Heart right ventricle (tissue), 16 donors: Measurements from ENCODE around the gene ATP5IF1. TPM values are rescaled to one million over a fixed set of nuclear protein-coding genes. Genes with fewer than 3 reads are reported as not detected.
A peak's percentile ranks its signal among the peaks of the same experiment; 100 is the strongest.

Experiments used
- ATAC-seq, 8 donors: fragments of 200-7000 bp; cut with Tn5 transposase; one replicate each; pipeline ENCODE4 v1.9.1; 2020; ENCODE audit warnings: mild to moderate bottlenecking in 8 of 8, moderate library complexity in 8 of 8, moderate number of reproducible peaks in 1 of 8
- DNase-seq, 2 donors: peaks; one replicate each; pipeline ENCODE4 v3.0.0-alpha.2; 2020
- H3K27ac ChIP-seq, 10 donors: fragments of 200-600 bp; sonication (generic) in 2 of 10; one replicate each; pipeline versions ENCODE4 v1.5.0 to v1.8.0; 2020 to 2022; ENCODE audit warnings: mild to moderate bottlenecking in 3 of 10
- H3K27me3 ChIP-seq, 7 donors: fragments of 200-600 bp; one replicate each; pipeline ENCODE4 v1.8.0; 2021 to 2022; ENCODE audit warnings: mild to moderate bottlenecking in 2 of 7
- H3K36me3 ChIP-seq, 9 donors: fragments of 200-600 bp; sonication (generic) in 1 of 9; one replicate each; pipeline versions ENCODE4 v1.5.0 to v1.8.0; 2020 to 2022; ENCODE audit warnings: mild to moderate bottlenecking in 2 of 9
- H3K4me1 ChIP-seq, 9 donors: fragments of 200-600 bp; sonication (generic) in 1 of 9; one replicate each; pipeline versions ENCODE4 v1.5.0 to v1.8.0; 2020 to 2022; ENCODE audit warnings: mild to moderate bottlenecking in 4 of 9
- H3K4me3 ChIP-seq, 10 donors: fragments of 200-600 bp; sonication (generic) in 2 of 10; one replicate each; pipeline versions ENCODE4 v1.5.0 to v1.8.0; 2020 to 2022; ENCODE audit warnings: mild to moderate bottlenecking in 7 of 10, moderate library complexity in 2 of 10
- H3K9me3 ChIP-seq, 11 donors: fragments of 200-600 bp in 10 of 11; sonication (generic) in 2 of 11; one replicate each; pipeline versions ENCODE4 v1.5.0 to v1.8.0; 2013 to 2022; ENCODE audit warnings: mild to moderate bottlenecking in 2 of 11, control low read depth in 1 of 11, moderate library complexity in 1 of 11
- WGBS, 2 donors: extraction: QIAGEN DNeasy Blood & Tissue Kit; methylation state at CpG; one replicate each; pipeline ENCODE4 v1.1.7; 2013; ENCODE audit warnings: inconsistent platforms in 1 of 2; 5-methylcytosine and 5-hydroxymethylcytosine counted together
- intact Hi-C, 10 donors: fragments of 100-400 bp; cut with DNase I; formaldehyde crosslinking; loops; one replicate each; pipeline versions ENCODE4 v1.11.1 to v1.14.2; 2022
- polyA plus RNA-seq, 2 donors: library from polyadenylated mRNA; stranded (reverse); fragments of 200-250 nt; gene quantifications; one replicate each; pipeline ENCODE4 v1.2.3, GENCODE V29; 2013
- total RNA-seq, 10 donors: library from RNA; stranded (reverse); fragmentation: NEBNext Ultra II Directional in 3 of 10; extraction: Animal tissue kit (Norgen Biotek cat#: 25700) in 3 of 10; gene quantifications; one replicate each; pipeline versions ENCODE4 v1.2.1 to v1.2.4, GENCODE V29; 2021 to 2023
- TF ChIP-seq, protein P1 (sequence below), 9 donors: fragments of 200-600 bp; sonication (generic) in 2 of 9; IDR thresholded peaks; one replicate each; pipeline versions ENCODE4 v1.5.0 to v1.8.0; 2021 to 2022; ENCODE audit warnings: antibody characterized with exemption in 9 of 9, mild to moderate bottlenecking in 5 of 9, moderate library complexity in 1 of 9
- donor health status: Arrhythmogenic right ventricular cardiomyopathy.
- donor health status: ischemic (EF 13 %, LVEDD 7.1; RV severe dilation, severe dysfunction).
- donor health status: healthy with polysubstance abuse.
- donor health status: DM: no; HTN: yes; CAD: no.
- donor health status: DM: no; HTN: no; CAD: no.
- donor health status: ischemic (EF 25% LVEDD 6.9; RV normal size, moderate dysfunction).
- donor health status: ischemic (EF 25% LVEDD 5.7; RV mildly dilated, moderate dysfunction).
- donor health status: healthy.
- donor health status: DM: yes; HTN: yes; CAD: no.
- donor health status: Ischemic cardiomyopathy.
- donor health status: ischemic (EF 35%, LVEDD 5.7; RV mildly dilated, moderate dysfunction).
- donor health status: nonischemic (EF 11% LVEDD 7.7; RV severe dilation, severe dysfunction).
- donor health status: DM: yes; HTN: yes; CAD: no.
- donor health status: PGD.
- donor health status: ischemic (EF 29% LVEDD 5.4; RV normal size, mild dysfunction).
- donor health status: nonischemic (EF 23%, LVEDD 6.1; RV moderate dilation, normal function).

The ATP5IF1 gene
- total and polyA plus RNA-seq, 12 donors: 255 to 3,942 (median 420) TPM

DNA sequence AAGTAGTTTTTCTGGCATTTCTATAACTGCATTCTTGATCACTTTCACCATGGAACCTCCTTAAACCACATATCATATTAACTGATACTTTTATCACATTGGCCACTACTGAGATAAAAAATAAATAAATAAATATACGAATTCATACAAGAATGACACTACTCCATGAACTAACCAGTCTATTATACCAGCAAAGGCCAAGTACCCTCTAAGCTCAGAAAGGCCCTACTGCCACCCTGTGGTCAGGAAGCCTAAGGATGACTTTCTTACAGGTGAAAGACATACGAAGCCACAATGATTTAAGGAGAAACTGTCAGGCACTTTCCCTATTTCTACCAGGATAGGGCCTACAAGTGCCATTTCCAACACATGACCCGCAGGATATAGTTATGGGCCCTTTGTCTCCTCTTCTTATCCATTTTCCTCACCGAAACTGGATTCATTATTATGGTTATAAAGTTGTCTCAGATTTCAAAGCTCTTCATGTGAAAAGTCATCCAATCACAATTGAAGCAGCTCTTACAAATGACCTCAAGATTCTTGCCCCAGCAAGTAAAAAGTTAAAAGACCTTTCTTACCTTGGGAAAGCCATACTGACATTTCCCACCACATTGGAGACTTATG lies 27.0 kb upstream of the ATP5IF1 start:
- TF ChIP-seq, protein P1, sequence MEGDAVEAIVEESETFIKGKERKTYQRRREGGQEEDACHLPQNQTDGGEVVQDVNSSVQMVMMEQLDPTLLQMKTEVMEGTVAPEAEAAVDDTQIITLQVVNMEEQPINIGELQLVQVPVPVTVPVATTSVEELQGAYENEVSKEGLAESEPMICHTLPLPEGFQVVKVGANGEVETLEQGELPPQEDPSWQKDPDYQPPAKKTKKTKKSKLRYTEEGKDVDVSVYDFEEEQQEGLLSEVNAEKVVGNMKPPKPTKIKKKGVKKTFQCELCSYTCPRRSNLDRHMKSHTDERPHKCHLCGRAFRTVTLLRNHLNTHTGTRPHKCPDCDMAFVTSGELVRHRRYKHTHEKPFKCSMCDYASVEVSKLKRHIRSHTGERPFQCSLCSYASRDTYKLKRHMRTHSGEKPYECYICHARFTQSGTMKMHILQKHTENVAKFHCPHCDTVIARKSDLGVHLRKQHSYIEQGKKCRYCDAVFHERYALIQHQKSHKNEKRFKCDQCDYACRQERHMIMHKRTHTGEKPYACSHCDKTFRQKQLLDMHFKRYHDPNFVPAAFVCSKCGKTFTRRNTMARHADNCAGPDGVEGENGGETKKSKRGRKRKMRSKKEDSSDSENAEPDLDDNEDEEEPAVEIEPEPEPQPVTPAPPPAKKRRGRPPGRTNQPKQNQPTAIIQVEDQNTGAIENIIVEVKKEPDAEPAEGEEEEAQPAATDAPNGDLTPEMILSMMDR (IDR thresholded peaks at IDR 0.05): peak; percentile 41 to 81 (median 75)
- peaks cover 0 to 7% (median 0%) of the 10 kb centered on the region in 9 donors for H3K4me1 ChIP-seq
- intact Hi-C loops: loop anchor here in 9 of 10 donors (2.0 to 10.0 kb wide), 5 partner anchors 117 to 350 kb away; no protein-coding TSS in a partner anchor
- no peak overlapping the region for H3K4me3 ChIP-seq
- H3K27me3 ChIP-seq: no peaks in the 10 kb centered on the region
- no peak overlapping the region for H3K27ac ChIP-seq
- peak in 7 of 8 donors; percentile 69 to 85 (median 81) for ATAC-seq
- H3K36me3 ChIP-seq: peaks cover 0 to 99% (median 37%) of the 10 kb centered on the region in 9 donors
- WGBS, 2 donors: 42 to 47% methylated on average over 4 of the region's 4 CpGs
- no peaks in the 10 kb centered on the region for H3K9me3 ChIP-seq
- peak in 1 of 2 donors; percentile 52 for DNase-seq

DNA sequence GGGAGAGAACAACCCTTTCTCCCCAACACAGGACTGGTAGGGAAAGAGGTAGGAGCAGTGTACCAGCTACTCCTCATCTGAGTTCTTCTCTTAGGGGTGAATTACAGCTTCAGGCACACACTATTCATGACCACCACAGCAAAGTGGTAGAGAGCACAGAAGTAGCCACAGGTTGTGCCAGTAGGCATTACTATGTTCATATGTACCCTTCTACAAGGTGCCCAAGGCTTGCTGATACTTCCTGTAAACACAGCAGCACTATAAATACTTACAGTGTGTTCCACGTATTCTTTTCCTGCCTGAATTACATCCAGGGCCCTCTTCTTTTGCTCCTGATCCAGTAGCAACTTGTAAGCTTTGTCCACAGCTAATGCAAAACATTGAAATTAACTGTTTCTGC lies 26.2 kb upstream of the ATP5IF1 start:
- intact Hi-C loops: loop anchor here in 9 of 10 donors (2.0 to 10.0 kb wide), 6 partner anchors 117 to 351 kb away; no protein-coding TSS in a partner anchor
- H3K36me3 ChIP-seq: peaks cover 0 to 99% (median 34%) of the 10 kb centered on the region in 9 donors
- H3K4me1 ChIP-seq: peaks cover 0 to 7% (median 0%) of the 10 kb centered on the region in 9 donors
- no peaks in the 10 kb centered on the region for H3K9me3 ChIP-seq
- 45 to 46% methylated on average over 1 of the region's 1 CpG for WGBS, 2 donors
- no peak overlapping the region for H3K27ac ChIP-seq
- TF ChIP-seq, protein P1 (IDR thresholded peaks at IDR 0.05): no peak
- no peak overlapping the region for H3K4me3 ChIP-seq
- DNase-seq: no peak
- no peaks in the 10 kb centered on the region for H3K27me3 ChIP-seq
- ATAC-seq: no peak

DNA sequence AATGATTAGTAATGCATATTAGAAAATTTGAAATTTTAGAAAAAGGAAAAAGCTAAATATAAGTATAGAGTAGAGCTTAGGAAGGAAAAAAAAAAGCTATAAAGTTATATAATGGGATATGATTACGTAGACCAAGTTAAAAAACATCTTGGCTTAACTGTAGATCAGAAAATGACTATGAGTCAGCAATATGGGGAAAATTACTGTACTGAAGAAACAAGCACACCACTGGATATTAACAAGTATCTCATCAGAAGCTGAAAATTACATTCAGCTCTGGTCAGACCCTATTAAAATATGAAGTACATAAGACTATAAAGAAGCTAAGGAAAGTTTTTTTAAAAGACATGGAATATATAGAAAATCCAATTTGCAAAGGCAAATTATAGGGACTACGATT lies 22.6 kb upstream of the ATP5IF1 start:
- no peak for ATAC-seq
- TF ChIP-seq, protein P1 (IDR thresholded peaks at IDR 0.05): no peak
- no peak overlapping the region for H3K27ac ChIP-seq
- WGBS, 2 donors: 65 to 90% methylated on average over 2 of the region's 2 CpGs
- H3K4me1 ChIP-seq: peaks cover 0 to 7% (median 0%) of the 10 kb centered on the region in 9 donors
- DNase-seq: no peak
- intact Hi-C loops: loop anchor here in 1 of 10 donors (5.0 kb wide), 1 partner anchor 176 kb away; no protein-coding TSS in a partner anchor
- H3K27me3 ChIP-seq: no peaks in the 10 kb centered on the region
- H3K9me3 ChIP-seq: no peaks in the 10 kb centered on the region
- H3K4me3 ChIP-seq: no peak overlapping the region
- peaks cover 0 to 96% (median 24%) of the 10 kb centered on the region in 9 donors for H3K36me3 ChIP-seq

DNA sequence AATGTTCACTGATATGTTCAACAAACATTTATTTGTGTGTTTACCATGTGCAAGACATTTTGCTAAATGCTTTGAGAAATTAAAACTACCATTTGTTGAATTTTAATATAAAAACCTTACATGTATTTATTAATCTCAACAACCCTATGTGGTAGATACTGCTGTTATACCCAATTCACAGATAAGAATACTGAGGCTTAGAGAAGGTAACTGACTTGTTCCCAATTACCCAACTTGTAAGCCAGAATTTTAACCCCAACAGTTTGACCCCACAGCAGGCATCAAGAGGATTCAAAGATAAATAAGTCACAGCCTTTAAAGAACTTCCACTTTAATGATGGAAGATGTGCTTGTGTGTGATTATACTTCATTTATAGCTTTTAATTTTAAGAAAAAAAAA lies 6.8 kb upstream of the ATP5IF1 start:
- peaks cover 3 to 31% (median 17%) of the 10 kb centered on the region in 9 donors for H3K4me1 ChIP-seq
- TF ChIP-seq, protein P1 (IDR thresholded peaks at IDR 0.05): no peak
- H3K4me3 ChIP-seq: no peak overlapping the region
- no peaks in the 10 kb centered on the region for H3K27me3 ChIP-seq
- no peak for ATAC-seq
- H3K9me3 ChIP-seq: no peaks in the 10 kb centered on the region
- peaks cover 0 to 68% (median 40%) of the 10 kb centered on the region in 9 donors for H3K36me3 ChIP-seq
- intact Hi-C loops: no loop called here
- H3K27ac ChIP-seq: no peak overlapping the region
- no peak for DNase-seq
